NT2/D1 (cell line): ENCODE data around the gene HP.
A peak's percentile ranks its signal among the peaks of the same experiment; 100 is the strongest.
"Not testable (repeated sequence)": the region's sequence is repeated elsewhere in the genome, so short reads cannot be mapped to it uniquely, and the experiment has no call there.

Source experiments
- DNase-seq: peaks from one replicate; pipeline ENCODE4 v3.0.0-alpha.2; 2011; ENCODE audit warnings: low read depth, low spot score
- H3K27me3 ChIP-seq: 2 replicates; pipeline ENCODE4 v1.6.0; 2011; ENCODE audit warnings: mild to moderate bottlenecking; ENCODE audit not compliant: insufficient read length, insufficient read depth
- H3K36me3 ChIP-seq: 2 replicates; pipeline ENCODE4 v1.6.1; 2011; ENCODE audit warnings: mild to moderate bottlenecking, low read length, mixed read lengths; ENCODE audit not compliant: insufficient read depth, insufficient read length
- H3K4me1 ChIP-seq: 2 replicates; pipeline ENCODE4 v1.5.1; 2011; ENCODE audit not compliant: insufficient read depth, insufficient read length
- H3K4me3 ChIP-seq: 2 replicates; pipeline ENCODE4 v1.5.1; 2011; ENCODE audit warnings: low read depth; ENCODE audit not compliant: insufficient read length
- H3K9ac ChIP-seq: 2 replicates; pipeline ENCODE4 v1.6.0; 2011; ENCODE audit warnings: low read depth; ENCODE audit not compliant: insufficient read length
- H3K9me3 ChIP-seq: 2 replicates; pipeline ENCODE4 v1.5.1; 2011; ENCODE audit warnings: mild to moderate bottlenecking, low read length; ENCODE audit not compliant: insufficient read depth
- SUZ12 ChIP-seq: IDR thresholded peaks from 2 replicates; pipeline ENCODE4 v1.6.1; 2011; ENCODE audit not compliant: insufficient read length, insufficient read depth; ENCODE audit errors: extremely low read depth
- YY1 ChIP-seq: IDR thresholded peaks from 2 replicates; pipeline ENCODE4 v1.6.1; 2011; ENCODE audit not compliant: insufficient read length, insufficient read depth
- ZNF274 ChIP-seq: IDR thresholded peaks from 2 replicates; pipeline ENCODE4 v1.6.1; 2011; ENCODE audit warnings: mild to moderate bottlenecking, low read depth, low read length

Gene HP, protein sequence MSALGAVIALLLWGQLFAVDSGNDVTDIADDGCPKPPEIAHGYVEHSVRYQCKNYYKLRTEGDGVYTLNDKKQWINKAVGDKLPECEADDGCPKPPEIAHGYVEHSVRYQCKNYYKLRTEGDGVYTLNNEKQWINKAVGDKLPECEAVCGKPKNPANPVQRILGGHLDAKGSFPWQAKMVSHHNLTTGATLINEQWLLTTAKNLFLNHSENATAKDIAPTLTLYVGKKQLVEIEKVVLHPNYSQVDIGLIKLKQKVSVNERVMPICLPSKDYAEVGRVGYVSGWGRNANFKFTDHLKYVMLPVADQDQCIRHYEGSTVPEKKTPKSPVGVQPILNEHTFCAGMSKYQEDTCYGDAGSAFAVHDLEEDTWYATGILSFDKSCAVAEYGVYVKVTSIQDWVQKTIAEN

GRCh38 chr16:72054254-72054847 lies at the start of gene HP:
Gene HP (plus strand): TSS chr16:72054505. CDS start chr16:72054653, 148 bp downstream.
- H3K27me3 ChIP-seq, H3K4me3 ChIP-seq, DNase-seq, H3K36me3 ChIP-seq, H3K9ac ChIP-seq, H3K9me3 ChIP-seq, H3K4me1 ChIP-seq: not testable (repeated sequence)

GRCh38 chr16:72008065-72008423 lies 46.3 kb upstream of the HP start:
- DNase-seq, H3K9me3 ChIP-seq, H3K27me3 ChIP-seq, H3K9ac ChIP-seq, H3K4me1 ChIP-seq: not testable (repeated sequence)
- Histone ChIP-seq H3K36me3 (peaks cover 17% of the 10 kb centered on the region), H3K4me3 (peak overlapping the region; percentile 17)

GRCh38 chr16:72008424-72009216 lies 45.7 kb upstream of the HP start, which contains the start of gene DHODH:
Gene DHODH (plus strand): TSS chr16:72008744. CDS start chr16:72008765, 21 bp downstream.
- Histone ChIP-seq H3K36me3 (peaks cover 19% of the 10 kb centered on the region), H3K27me3 (no peaks in the 10 kb centered on the region), H3K9ac (peak within 1 kb of the TSS; percentile 96), H3K9me3 (no peaks in the 10 kb centered on the region), H3K4me1 (peaks cover 7% of the 10 kb centered on the region), H3K4me3 (peak within 1 kb of the TSS; percentile 99)
- TF ChIP-seq SUZ12 (no peak), ZNF274 (no peak), YY1 (no peak)
- peak; percentile 99 for DNase-seq

- Histone ChIP-seq H3K36me3 (peaks cover 24% of the 10 kb centered on the region), H3K9me3 (no peaks in the 10 kb centered on the region), H3K4me3 (no peak overlapping the region), H3K9ac (no peak overlapping the region), H3K27me3 (no peaks in the 10 kb centered on the region), H3K4me1 (peaks cover 10% of the 10 kb centered on the region)
- no peak for TF ChIP-seq SUZ12
- TF ChIP-seq YY1: no peak
- TF ChIP-seq ZNF274: no peak
- DNase-seq: no peak
Observed at GRCh38 chr16:72009779-72010178, 44.5 kb upstream of the HP start.

DNA sequence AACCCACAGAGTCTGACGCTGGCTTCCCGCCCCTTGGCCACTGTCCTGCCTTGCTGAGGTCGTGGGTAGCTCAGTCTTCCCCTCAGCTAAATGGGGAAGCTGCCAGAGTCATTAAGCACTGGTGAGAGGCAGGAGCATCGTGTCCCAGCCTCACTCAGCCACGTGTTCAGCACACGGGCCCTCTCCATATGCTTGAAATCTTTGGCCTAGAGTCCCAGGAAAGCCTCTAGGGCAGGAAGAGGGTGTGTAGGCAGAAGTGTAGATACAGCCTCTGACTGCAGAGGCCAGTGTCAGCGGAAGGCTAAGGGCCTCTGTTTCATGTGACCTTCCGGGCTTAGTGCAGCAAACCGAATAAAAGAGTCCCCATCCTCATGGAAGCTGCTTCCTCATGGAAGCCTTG lies 41.7 kb upstream of the HP start:
- H3K4me1 ChIP-seq: peaks cover 10% of the 10 kb centered on the region
- no peak for DNase-seq
- H3K9ac ChIP-seq: no peak overlapping the region
- H3K9me3 ChIP-seq: no peaks in the 10 kb centered on the region
- H3K4me3 ChIP-seq: no peak overlapping the region
- H3K36me3 ChIP-seq: peaks cover 50% of the 10 kb centered on the region
- H3K27me3 ChIP-seq: no peaks in the 10 kb centered on the region
- TF ChIP-seq ZNF274: no peak
- no peak for TF ChIP-seq SUZ12
- no peak for TF ChIP-seq YY1

- Histone ChIP-seq H3K36me3 (peaks cover 53% of the 10 kb centered on the region), H3K27me3 (no peaks in the 10 kb centered on the region), H3K4me1 (peaks cover 10% of the 10 kb centered on the region), H3K4me3 (no peak overlapping the region), H3K9ac (no peak overlapping the region), H3K9me3 (no peaks in the 10 kb centered on the region)
- DNase-seq: no peak
- TF ChIP-seq SUZ12 (no peak), YY1 (no peak), ZNF274 (no peak)
Observed at GRCh38 chr16:72013389-72013788, 40.9 kb upstream of the HP start.

- H3K4me3 ChIP-seq: no peak overlapping the region
- no peaks in the 10 kb centered on the region for H3K9me3 ChIP-seq
- no peaks in the 10 kb centered on the region for H3K27me3 ChIP-seq
- no peak for DNase-seq
- H3K9ac ChIP-seq: no peak overlapping the region
- peaks cover 10% of the 10 kb centered on the region for H3K4me1 ChIP-seq
- TF ChIP-seq ZNF274 (no peak), SUZ12 (no peak), YY1 (no peak)
- peaks cover 58% of the 10 kb centered on the region for H3K36me3 ChIP-seq
Observed at GRCh38 chr16:72013888-72014581, 40.3 kb upstream of the HP start.
